Caki2 (cell line): ENCODE measurements around the gene ABLIM2. TPM values are rescaled to one million over a fixed set of nuclear protein-coding genes. Genes with fewer than 3 reads are reported as not detected.
A peak's percentile ranks its signal among the peaks of the same experiment; 100 is the strongest.

Experiments
- DNase-seq: peaks from one replicate; pipeline ENCODE4 v3.0.0-alpha.2; 2015; ENCODE audit warnings: low read depth
- in situ Hi-C: cut with HindIII; loops from 2 replicates; pipeline ENCODE4 v1.10.0; 2016; ENCODE audit warnings: low sequenced_read_pairs, low pct_unique_long_range_greater_than_20kb, mixed read lengths
- total RNA-seq: library from RNA; depleted of rRNA; stranded (reverse); fragments of >200 nt; shearing (Covaris generic); gene quantifications from 2 replicates; pipeline ENCODE4 v1.2.3, GENCODE V29; 2014; ENCODE audit warnings: low replicate concordance

The ABLIM2 gene
- total RNA-seq, 1 experiment from 2014 or later: 2.1 TPM

DNA sequence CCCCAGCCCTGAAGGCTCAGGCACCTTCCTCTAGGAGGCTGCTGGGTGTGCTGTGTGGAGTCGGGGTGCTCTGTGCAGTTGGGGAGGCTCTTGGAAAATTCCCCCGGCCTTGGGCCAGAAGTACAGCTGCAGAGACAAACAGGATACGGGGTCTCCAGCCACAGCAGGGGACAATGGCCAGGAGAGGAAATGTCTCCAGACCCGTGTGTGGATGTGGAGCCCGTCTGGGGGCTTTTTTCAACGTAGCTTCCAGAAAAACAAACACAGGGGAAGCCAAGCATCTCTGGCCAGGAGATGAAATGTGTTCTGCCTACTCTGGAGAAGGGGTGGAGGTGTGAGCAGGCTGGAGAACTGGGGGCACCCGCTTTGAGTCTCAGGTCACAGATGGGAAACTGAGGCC, 36.8 kb upstream of the ABLIM2 start:
- in situ Hi-C loops: no loop called here

DNA sequence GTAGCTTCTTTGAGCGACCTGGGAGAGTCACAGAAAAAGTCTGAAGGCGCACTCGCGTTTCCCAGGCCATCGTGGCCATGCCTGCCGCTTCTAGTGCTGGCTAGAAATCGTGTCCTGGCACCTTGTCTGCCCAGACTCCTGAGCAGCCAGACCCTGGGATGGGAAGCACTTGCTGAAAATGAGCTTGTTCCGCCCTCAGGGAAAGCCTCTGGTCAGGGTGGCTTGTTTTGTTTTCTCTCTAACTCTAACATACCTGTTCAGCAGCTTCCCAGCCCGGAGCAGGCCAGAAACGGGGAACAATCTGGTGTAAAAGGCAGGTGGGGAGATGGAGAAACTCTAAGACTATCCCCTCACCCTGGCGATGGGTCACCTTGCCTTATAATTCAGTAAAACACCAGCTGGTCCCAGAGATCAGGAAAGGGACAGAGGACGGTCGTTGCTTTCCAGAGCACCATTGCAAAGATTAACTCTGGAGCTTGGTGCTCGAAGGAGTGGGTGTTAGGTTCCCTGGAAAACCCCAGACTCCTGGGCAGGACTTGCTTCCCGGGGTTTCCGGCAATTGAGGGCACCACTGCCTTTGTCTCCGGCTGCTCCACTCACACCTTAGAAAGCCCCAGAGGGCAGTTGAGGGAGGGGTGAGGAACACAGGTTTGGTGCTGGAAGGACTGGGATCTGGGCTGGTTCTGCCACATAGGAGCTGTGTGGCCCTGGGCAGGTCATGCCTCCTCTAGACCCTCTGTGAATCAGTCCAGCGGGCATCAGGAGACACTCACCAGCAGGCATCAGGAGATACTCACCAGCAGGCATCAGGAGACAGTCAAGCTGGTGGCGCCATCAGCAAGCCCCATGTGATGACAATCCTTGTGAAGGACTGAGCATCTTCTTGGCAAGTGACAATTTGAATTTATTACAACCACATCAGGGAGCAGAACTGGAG, 36.0 kb upstream of the ABLIM2 start:
- in situ Hi-C loops: no loop called here
- DNase-seq: no peak

More for the DNA sequence above, 36.8 kb upstream of the ABLIM2 start:
- no peak for DNase-seq

DNA sequence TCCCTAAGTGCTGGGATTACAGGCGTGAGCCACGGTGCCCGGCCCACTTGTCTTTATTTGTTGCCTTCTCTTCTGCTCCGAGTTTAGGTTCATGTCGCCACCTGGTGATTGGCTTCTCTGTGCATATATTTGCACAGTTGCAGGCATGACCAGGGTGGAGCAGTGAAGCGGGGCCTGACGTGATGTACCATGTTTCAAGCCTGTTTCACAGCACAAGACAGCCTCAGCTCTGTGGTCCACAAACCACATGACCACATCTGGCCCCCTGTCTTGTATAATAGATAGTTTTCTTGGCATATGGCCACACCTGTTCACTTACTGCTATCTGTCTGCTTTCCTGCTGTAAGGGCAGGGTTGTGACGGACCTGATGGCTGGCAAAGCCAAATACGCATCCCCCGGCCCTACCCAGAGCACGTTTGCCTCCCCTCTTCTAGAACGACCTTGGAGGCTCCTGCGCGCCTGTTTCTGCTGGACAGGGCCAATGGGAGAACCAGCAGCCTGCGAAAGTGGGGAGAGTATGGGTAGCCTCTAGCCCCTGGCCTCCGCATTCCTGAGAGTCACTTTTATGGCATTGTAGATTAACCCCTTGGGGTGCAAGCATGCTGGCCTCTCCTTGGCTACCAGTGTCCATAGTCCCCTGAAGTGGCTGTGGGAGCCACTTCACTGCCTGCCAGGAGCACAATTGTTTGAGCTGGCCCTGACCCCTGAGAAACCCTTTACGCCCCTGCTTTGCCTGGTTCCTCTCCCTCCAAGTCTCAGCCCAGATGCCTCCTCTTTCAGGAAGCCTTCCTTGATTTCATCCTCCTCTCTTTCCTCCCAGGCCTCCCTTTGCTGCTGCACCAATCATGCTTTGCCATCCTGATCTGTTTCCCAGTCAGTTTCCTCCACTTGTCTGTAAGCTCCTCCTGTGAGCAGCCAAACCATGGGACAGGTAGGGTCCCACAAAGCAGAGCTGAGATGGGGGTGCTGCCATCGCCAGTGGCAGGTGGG, 34.4 kb upstream of the ABLIM2 start:
- DNase-seq: peak; percentile 76
- in situ Hi-C loops: no loop called here

DNA sequence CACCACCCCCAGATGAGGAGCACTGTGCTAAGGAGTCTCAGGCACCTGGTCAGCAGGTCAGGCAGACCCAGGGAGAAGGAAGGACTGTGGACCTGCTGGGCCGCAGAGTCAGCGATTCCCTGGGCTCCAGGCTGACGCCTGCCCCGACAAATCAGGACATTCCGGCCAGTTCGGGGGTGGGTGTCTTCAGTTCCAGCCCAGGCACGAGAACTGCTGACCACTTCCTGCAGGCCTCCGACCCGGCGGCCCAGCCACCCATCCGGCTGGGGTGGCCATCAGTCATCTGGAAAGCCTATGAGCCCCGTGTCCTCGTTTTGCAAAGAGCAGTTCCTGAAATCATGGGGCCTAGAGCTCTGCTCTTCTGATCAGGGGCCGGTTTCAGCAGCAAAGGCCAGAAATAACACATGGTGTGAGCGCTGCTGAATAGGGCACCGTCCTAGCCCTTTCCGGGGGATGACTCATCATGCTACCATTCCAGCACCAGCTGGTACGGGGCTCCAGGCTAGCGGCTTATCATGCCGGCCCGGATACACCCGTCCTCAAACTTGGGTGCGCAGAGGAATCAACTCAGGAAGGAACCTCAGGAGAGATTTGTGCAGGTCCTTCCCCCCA, 32.6 kb upstream of the ABLIM2 start:
- peak; percentile 53 for DNase-seq
- in situ Hi-C loops: no loop called here

DNA sequence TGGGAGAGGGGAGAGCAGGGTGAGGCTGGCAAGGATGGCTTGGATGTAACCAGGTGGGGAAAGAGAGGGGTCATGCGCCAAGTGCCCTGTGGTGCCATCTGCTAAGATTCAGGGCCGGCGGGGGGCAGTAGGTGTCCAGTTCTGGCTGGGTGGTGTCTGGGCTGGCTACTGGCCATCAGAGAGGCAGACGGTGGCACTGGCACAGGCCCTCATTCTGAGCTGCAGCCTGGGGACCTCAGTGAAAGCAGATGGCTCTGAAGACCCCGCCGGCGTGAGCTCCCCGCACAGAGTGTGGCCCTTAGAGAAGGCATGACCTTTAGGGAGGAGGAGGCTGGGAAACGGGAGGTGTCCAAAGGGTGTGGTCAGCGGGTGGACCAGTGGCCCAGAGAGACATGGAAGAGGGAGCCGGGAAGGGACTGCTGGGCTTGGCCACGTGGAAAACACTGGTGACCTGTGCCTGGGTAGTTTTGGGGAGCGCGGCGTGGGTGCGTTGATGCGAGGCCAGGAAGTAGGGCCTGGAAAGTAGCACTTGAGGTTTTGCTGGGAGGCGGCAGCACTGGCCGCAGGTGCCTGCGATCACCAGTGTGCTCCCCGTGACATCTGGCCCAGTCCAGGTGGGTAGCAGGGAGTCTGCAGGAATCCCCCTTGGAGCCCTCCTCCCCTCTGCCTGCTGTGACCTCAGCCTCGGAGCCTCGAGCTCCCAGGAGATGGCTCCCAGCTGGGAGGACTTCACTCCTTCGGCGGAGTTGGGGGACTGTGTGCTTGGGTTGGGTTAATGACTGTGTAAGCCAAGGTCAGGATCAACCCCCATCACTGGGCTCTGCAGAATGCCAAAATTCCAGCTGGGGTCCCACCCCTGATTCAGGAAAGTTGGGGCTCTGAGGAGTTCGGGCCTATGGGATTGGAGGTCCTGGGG, 31.2 kb upstream of the ABLIM2 start:
- in situ Hi-C loops: no loop called here
- no peak for DNase-seq

DNA sequence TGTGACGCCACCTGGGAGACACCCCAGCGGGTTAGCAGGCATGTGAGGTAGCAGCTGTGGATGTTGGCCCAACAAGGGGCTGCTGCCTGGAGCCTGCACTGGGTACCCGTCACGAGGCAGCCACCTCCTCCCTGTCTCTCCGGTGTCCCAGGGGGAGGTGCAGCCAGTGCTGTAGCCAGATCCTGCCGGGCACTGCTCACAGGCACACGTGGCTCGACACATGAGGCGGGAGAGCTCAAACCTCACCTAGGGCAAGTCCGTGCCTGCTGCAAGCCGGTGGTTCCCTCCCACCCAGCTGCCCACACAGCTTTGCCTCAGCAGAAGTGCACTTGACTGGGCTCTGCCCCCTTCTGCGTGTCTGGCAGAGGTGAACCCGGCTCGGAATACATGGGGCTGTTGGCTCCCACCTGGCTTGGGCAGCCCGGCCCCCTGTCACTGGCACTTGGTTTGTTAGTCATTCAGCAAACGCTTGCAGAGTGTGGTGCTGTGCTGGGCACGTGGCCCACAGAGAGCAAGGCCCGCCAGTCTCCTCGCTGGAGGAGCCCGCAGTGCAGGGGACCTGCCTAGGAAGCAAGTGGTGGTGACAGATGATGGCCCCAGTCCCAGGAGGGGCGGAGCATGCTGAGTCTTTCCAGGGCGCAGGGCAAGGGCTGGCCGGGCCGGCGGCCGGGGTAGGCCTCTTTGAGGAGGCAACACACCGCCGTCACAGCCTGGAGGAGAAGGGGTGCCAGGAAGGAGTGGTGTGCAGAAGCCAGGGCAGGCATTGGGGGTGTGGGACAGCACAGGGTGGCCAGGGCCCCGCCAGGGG, 30.3 kb upstream of the ABLIM2 start:
- peak; percentile 75 for DNase-seq
- in situ Hi-C loops: no loop called here

DNA sequence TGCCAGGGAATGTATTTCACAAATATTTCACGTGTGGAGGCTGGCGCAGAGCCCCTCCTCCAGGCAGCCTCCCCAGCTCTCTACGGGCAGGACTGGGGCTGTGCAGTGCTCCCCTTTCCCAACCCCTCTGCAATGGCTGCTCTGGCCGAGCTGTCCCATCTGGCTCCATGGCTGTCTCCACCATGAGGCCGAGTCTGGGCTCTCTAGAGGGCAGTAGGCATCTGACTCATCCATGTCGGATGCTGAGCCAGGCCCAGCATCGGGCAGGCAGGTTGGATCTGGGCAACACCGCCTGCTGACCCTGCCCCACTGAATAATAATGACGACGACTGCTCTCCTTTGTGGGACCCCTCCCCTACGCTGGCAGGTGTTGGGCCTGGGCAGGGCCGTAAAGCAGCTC, 29.5 kb upstream of the ABLIM2 start:
- no peak for DNase-seq
- in situ Hi-C loops: no loop called here

DNA sequence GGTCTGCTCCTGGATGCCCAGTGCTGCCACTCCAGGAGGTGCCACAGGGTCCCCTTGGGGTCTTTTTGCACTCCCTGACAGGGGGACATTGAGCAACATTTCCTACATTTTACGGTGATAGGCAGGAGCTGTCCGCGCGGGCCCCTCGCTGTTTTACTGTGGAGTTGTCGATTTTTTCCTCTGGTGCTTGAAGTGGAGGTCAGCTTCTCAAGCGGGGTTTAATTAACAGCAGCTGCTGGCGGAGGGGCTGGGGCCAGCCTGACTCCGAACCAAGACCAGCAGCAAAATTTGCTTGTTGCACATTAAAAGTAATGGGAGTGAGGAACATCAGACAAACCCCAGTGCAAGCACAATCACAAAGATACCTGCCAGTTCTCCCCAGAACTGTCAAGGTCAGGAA, 27.3 kb upstream of the ABLIM2 start:
- in situ Hi-C loops: no loop called here
- no peak for DNase-seq

DNA sequence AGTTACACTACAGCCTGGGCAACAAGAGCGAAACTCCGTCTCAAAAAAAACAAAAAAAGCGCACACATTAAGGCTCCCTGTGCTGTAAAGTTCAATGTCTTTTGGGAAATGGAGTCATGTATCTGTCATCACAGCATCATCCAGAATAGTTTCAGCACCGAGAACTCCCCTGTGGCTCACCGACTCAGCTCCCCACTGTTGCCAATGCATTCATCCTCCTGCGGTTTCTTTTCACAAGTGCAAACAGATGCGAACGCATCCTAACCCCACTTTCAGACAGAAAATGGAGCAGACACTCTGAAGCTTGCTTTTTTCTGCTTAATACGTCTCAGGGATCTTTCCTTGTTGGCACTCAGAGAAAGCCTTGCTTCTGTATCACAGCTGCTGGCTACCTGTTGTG, 26.7 kb upstream of the ABLIM2 start:
- in situ Hi-C loops: no loop called here
- no peak for DNase-seq

DNA sequence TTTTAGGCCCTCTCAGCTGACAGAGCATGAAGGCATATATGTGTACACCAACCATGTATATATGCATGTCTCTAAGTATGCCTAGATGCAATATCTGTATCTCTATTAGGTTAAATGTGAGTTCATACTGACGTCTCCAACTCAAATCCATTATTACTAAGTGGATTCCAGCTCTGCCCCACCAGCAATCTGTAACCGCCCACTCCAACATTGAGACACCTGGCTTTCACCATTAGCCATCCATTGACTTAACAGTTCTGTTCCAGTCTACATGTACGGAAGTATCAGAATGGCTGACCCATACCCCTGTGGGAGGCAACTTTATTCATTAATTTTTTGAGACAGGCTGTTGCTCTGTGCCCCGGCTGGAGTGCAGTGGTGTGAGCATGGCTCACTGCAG, 25.4 kb upstream of the ABLIM2 start:
- DNase-seq: no peak
- in situ Hi-C loops: no loop called here

DNA sequence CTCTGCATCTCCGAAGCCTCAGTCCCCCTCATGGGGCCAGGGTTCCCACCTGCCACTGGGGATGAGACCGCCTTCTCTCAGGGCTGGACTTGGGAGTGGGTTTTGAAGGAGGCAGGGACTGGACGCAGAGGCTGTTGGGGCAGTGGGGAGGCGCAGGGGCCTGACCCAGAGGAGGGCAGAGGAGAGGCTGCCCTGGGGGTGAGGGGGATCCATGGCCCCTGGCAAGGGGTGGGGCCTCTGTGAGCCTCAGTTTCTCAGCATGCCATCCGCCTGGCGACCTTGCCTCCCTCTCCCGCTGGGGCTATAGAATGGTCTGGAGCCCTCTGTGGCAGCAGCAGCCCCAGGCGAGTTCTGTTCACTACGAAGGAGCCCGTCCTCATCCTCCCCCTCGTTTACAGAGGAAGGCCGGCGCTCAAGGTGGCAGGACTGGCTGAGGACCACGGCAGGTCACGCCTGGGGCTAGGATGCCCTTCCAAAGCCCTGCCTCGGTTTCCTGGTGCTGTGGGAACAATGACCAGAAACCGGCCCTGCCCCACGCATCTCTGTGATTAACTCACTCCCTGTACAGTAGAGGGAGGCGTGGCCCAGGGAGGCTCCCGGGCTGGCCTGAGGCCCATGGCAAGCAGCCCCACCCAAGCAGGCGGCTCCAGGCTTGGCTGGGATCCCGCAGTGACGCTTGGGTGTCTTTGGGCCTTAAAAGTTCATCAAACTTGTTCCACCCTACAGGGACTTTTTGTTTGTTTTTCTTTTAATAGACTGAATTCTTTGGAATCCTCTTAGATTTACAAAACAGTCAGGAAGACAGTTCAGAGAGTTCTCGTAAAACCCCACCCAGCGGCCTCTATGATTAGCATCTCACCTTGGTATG, 24.5 kb upstream of the ABLIM2 start:
- DNase-seq: peak; percentile 96
- in situ Hi-C loops: no loop called here

DNA sequence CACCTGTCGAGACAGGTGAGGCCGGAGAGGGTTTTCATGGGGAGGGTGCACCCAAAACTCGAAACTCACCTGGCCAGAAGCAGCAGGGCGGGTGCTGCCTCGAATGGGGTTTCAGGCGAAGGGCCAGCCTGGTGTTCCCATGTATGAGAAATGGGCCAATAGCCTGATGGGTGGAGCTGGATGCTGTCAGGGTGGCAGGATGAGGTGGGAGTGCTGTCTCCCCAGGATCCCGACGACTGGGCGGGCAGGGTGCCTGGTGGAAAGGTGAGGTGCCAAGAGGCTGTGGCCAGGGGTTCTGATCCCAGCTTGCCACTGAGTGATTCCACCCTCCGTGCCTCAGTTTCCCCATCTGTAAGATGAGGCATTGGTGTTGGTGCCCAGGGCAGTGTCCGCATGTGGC, 23.7 kb upstream of the ABLIM2 start:
- in situ Hi-C loops: no loop called here
- DNase-seq: no peak

DNA sequence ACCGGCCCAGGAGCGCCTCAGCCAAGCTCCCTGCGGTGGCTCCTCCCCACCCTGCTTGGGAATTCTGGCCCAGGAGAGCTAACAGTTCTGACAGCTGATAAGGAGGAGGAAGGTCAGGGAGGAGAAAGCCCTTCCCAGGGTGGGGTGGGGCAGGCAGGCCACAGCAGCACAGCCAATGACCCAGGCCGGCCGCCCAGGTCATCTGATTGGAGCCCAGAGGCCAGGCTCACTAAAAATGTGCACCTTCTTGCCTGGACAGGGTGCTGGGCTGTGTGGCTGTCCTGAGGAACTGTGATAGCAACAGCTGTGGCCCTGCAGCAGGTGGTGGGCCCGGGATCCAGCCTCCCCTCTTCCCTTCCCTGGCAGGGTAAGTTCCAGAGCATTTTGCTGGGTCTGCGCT, 23.2 kb upstream of the ABLIM2 start:
- DNase-seq: no peak
- in situ Hi-C loops: no loop called here

DNA sequence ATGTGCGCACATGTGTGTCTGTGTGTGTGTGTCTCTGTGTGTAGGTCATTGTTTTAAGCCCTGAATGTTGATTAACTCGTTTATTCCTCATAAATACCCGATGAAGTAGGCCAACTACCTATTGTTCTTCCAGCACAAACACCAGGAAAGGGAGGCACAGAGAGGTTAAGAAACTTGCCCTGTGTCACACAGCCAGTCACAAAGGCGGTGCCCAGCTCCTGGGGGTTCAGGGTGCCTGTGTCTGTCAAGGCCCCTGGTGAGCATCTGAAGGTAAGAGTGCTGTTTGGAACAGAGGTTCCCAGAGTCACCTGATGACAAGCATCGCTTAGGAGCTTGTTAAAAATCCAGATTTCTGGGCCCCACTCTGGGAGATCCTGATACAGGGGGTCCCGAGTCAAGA, 22.5 kb upstream of the ABLIM2 start:
- in situ Hi-C loops: no loop called here
- DNase-seq: no peak

DNA sequence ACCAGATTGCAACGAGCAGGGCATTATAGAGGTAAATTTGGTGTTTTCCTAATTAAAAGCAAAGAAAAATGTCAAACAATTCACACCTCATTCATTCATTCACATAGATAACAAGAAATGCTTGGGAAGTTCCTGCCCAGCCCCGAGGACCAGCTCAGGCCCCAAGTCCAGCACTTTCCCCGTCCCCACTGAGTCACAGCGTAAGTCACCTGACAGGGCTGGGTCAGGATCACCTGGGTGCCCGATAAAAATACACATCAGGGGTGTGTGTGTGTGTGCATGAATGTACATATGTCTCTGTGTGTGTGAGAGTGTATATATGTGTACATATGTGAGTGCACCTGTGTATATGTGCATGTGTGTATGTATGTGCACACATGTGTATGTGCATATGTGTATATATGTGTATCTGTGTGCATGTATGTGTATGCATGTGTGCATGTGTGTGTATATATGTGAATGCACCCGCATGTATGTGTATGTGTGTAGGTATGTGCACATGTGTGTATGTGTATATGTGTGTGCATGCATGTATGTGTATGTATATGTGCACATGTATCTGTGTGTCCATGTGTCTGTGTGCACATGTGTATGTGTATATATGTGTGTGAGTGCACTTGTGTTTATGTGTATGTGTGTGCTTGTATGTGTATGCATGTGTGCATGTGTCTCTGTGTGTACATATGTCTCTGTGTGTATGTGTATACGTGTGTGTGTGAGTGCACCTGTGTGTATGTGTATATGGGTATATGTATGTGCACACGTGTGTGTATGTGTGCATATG, 21.9 kb upstream of the ABLIM2 start:
- no peak for DNase-seq
- in situ Hi-C loops: no loop called here
